Measurements from ENCODE around the gene FIGN.

FIGN gene

GRCh38 chr2:163735685-163736432 lies at the start of gene FIGN:
TSS of gene FIGN (minus strand) at chr2:163736008. CDS start at chr2:163734927, 1,081 bp downstream.
- DNase-seq, result no peak

- no peak for DNase-seq
These were observed 49.4 kb upstream of the FIGN start for GRCh38 chr2:163785162-163785561.

GRCh38 chr2:163779970-163780597 lies 44.3 kb upstream of the FIGN start:
- DNase-seq, result no peak

GRCh38 chr2:163778045-163778781 lies 42.4 kb upstream of the FIGN start:
- DNase-seq, result no peak

GRCh38 chr2:163775304-163775703 lies 39.5 kb upstream of the FIGN start:
- DNase-seq, result no peak

- DNase-seq, result no peak
These were observed 39.1 kb upstream of the FIGN start for GRCh38 chr2:163774862-163775261.

GRCh38 chr2:163773276-163773675 lies 37.5 kb upstream of the FIGN start:
- no peak for DNase-seq

- DNase-seq, result no peak
These were observed 35.8 kb upstream of the FIGN start for GRCh38 chr2:163771596-163771995.

GRCh38 chr2:163768881-163769695 lies 33.3 kb upstream of the FIGN start:
- no peak for DNase-seq

GRCh38 chr2:163767097-163767496 lies 31.3 kb upstream of the FIGN start:
- no peak for DNase-seq

- no peak for DNase-seq
These were observed 28.8 kb upstream of the FIGN start for GRCh38 chr2:163764566-163764965.

- no peak for DNase-seq
These were observed 23.2 kb upstream of the FIGN start for GRCh38 chr2:163759013-163759412.

GRCh38 chr2:163757814-163758213 lies 22.0 kb upstream of the FIGN start:
- no peak for DNase-seq

GRCh38 chr2:163756588-163756987 lies 20.8 kb upstream of the FIGN start:
- DNase-seq, result no peak

- no peak for DNase-seq
These were observed 19.6 kb upstream of the FIGN start for GRCh38 chr2:163755366-163755765.

GRCh38 chr2:163753726-163754125 lies 17.9 kb upstream of the FIGN start:
- no peak for DNase-seq

- no peak for DNase-seq
These were observed 16.5 kb upstream of the FIGN start for GRCh38 chr2:163752267-163752666.

GRCh38 chr2:163751696-163752095 lies 15.9 kb upstream of the FIGN start:
- no peak for DNase-seq

- DNase-seq, result no peak
These were observed 12.6 kb upstream of the FIGN start for GRCh38 chr2:163748420-163748819.

GRCh38 chr2:163741435-163741834 lies 5.6 kb upstream of the FIGN start:
- DNase-seq, result no peak

- DNase-seq, result no peak
These were observed 1.8 kb upstream of the FIGN start for GRCh38 chr2:163737563-163737962.

GRCh38 chr2:163737190-163737439 lies 1.3 kb upstream of the FIGN start:
- DNase-seq, result no peak

- DNase-seq, result no peak
These were observed 803 bp upstream of the FIGN start for GRCh38 chr2:163736433-163737189.
